AG09319 (cell line): ENCODE results near the gene CCDC175.
A peak's percentile ranks its signal among the peaks of the same experiment; 100 is the strongest.

ENCODE experiments used
- DNase-seq: peaks from one replicate; pipeline ENCODE4 v3.0.0-alpha.2; 2010; ENCODE audit warnings: low read depth; ENCODE audit errors: extremely low read depth
- TF ChIP-seq, protein P1 (sequence below): IDR thresholded peaks from 2 replicates; pipeline ENCODE4 v1.5.1; 2011; ENCODE audit warnings: low read depth, mild to moderate bottlenecking, inconsistent platforms, low read length, moderate library complexity

The CCDC175 gene

DNA sequence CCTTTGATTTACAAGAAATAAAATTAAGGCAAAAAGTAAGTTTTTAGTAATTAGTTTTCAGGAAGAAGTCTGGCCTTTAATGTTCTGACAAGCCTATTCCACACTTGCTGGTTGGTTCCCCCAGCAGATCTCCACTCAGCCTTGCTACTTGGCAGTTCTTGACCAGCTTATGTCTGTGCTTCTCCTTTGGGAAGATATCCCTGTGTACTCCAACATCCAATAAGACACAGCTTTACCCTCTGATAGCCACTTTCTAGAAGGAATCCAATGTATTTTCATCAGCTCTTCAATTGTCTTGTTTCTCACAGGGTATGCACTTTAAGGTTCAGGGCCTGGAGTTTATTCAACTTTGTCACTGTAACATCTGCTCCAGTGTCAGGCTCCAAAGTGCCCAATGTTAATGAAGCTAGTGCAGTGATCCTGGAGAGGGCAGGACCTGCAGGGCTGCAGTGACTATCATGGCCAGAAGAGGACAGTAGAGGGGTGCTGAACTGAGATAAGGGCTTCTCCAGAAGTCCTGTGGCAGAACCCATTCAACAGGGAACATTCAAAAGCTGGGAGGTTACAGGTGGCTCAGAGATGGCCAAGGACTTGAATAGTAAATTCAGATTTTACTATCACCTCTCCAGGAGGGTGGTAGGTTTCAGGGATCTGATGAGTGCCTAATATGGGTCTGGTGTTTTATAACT lies 69.4 kb downstream of the CCDC175 start:
- no peak for DNase-seq
- TF ChIP-seq, protein P1, sequence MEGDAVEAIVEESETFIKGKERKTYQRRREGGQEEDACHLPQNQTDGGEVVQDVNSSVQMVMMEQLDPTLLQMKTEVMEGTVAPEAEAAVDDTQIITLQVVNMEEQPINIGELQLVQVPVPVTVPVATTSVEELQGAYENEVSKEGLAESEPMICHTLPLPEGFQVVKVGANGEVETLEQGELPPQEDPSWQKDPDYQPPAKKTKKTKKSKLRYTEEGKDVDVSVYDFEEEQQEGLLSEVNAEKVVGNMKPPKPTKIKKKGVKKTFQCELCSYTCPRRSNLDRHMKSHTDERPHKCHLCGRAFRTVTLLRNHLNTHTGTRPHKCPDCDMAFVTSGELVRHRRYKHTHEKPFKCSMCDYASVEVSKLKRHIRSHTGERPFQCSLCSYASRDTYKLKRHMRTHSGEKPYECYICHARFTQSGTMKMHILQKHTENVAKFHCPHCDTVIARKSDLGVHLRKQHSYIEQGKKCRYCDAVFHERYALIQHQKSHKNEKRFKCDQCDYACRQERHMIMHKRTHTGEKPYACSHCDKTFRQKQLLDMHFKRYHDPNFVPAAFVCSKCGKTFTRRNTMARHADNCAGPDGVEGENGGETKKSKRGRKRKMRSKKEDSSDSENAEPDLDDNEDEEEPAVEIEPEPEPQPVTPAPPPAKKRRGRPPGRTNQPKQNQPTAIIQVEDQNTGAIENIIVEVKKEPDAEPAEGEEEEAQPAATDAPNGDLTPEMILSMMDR = peak; percentile 86

DNA sequence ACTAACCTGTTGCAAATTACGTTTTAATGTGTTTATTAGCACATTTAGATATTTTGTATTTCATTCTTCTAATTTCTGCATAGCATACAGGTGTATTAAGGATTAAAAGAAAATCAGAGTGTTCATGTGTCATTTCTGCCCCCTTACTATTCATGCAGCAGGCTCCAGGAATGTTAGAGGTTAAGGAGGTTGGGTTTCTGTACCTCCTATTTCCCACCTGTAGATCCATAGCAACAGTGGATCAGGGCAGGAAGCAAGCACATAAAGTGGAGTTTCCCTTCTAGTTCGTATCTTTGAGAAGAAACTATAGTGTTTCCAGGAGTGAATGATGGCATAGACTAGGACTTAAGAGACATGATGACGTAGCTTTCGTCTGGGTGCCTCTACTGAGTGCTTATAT lies 73.4 kb downstream of the CCDC175 start:
- no peak for DNase-seq
- TF ChIP-seq, protein P1 = no peak

DNA sequence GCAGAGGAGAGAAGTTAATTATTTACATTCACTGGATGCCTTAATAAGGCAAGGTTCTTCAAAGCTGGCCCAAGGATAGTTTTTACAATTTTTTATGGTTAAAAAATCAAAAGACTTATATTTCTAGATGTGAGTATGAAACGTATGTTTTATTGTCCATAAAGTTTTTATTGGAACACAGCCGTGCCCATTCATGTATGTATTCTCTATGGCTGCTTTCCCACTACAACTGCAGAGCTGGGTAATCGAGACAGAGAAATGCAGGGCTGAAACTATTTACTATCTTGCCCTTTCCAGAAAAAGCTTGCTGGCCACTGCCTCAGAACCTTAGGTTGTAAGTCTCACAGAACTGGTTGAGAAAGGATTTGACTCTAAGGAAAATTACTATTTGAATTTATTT lies 75.9 kb downstream of the CCDC175 start:
- no peak for DNase-seq
- TF ChIP-seq, protein P1 = no peak

DNA sequence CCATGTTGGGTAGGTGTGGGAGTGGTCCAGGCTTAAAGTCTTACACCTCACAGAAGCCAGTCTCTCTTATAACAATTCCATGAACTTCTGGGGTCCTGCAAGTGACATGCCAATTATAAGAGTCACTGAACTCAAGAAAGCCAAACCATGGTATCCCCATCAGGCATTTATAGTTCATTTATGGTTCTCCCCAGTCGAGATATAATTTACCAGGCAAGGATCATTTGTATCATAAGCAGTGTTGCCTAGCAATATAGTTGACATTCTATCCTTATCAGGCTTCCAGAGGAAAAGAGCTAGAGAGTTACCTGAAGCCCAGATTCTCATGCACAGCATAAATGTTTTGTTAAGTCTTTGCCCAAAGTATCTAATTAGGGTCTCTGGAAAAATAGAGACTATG lies 84.2 kb downstream of the CCDC175 start:
- TF ChIP-seq, protein P1 = no peak

DNA sequence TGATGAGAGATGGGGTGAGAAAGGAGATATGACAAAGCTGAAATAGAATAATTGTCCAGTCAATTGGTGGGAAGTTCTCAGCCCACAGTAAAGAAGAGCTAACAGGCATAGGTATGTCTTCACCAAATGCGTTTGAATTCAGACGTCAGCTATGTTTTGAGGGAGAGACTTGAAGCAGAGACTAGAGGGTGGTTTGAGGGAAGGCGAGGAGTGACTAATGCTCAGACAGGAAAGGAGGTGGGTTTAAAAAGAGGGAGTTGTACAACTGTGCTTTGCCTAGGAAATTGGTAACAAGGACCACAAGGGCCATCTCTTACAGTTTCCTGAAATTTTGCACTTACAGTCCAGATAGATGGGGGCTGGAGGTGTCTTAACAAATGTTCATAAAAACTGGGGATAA lies 85.9 kb downstream of the CCDC175 start:
- DNase-seq = no peak
- TF ChIP-seq, protein P1 = no peak

More for the DNA sequence above, 84.2 kb downstream of the CCDC175 start:
- DNase-seq = no peak

DNA sequence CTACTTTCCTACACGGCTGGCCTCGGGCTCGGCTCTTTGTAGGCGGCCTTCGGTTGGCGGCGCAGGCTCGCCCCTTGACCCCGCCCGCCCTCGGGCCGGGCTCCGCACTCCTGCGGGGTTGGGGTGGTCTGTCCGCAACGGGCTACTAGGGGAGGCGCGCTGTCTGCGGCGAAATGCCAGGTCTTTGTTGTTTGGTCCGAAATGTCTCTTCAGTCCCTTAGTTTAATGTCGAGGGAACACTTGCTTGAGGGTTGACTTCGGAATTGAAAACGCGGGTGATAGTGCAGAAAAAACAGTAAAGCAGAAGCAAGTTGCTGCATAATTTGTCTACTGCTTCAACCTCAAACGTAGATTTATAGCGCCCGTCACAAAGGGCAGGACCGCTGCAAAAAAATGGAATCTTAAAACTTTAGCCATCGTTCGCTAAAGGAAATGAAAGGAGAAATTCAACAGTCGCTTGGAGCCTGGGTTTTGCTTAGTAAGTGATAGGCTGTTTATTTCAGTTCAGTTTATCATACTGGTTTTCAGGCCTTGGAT lies 91.9 kb downstream of the CCDC175 start:
- DNase-seq = no peak
- TF ChIP-seq, protein P1 = no peak

DNA sequence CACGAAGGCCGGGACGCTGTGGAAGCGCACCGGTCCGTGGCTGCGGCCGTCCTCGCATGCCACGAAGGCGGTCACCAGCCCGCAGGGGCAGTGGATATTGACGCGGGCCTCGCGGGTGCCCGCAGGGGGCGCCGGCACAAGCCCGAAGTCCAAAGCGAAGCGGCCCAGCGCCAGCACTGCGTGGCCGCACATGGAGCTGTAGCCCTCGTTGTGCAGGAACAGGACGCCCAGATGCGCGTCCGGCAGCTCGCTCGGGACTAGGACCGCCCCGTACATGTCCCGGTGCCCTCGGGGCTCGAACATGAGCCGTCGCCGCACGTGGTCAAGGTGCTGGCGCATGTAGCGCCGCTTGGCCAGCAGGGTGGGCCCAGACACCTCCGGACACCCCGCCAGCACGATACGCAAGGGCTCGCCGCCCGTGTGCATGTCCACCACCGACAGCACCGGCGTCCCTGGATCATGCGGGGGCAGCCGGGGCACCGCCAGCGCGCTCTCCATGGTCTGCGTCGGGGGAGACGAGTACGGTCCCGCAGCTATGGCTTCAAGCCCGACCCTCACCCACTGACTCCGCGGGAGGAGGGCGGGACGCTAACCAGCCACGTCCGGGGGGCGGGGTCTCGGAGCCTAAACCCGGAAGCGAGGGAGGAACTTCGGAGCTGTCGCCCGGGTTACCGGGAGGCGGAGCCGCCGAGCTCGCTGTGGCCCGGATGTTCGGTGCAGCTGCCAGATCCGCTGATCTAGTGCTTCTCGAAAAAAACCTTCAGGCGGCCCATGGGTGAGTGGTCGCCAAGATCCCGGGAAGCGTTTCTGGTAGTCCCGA lies 92.6 kb downstream of the CCDC175 start, which contains the start of the genes JKAMP and L3HYPDH:
Gene JKAMP (plus strand): TSS at position 699 of the 820 bp plus-strand sequence. CDS start 73 bp downstream, at position 772.
Gene L3HYPDH (minus strand): TSS at position 590 of the 820 bp plus-strand sequence. CDS start 92 bp downstream, at position 498.
- TF ChIP-seq, protein P1 = peak; percentile 65
- DNase-seq = peak; percentile 85
